Gastrocnemius medialis (tissue), 4 donors: ENCODE data around the gene RIC8A. TPM values are rescaled to one million over a fixed set of nuclear protein-coding genes. Genes with fewer than 3 reads are reported as not detected.

ENCODE experiments used
- ATAC-seq, 2 donors: fragments of 150-250 bp; one replicate each; pipeline ENCODE4 v1.9.1; 2016
- DNase-seq, 2 donors: peaks; one replicate each; pipeline ENCODE4 v3.0.0-alpha.2; 2019
- H3K27ac ChIP-seq, 4 donors: fragments of 200-600 bp; sonication (generic); 1 replicate in 1 of 4; 2 replicates in 3 of 4; pipeline ENCODE4 v1.5.1; 2016 to 2018; ENCODE audit warnings: mild to moderate bottlenecking in 2 of 4, moderate library complexity in 1 of 4
- H3K27me3 ChIP-seq, 3 donors: fragments of 200-600 bp; sonication (generic) in 2 of 3; 1 replicate in 1 of 3; 2 replicates in 2 of 3; pipeline versions ENCODE4 v1.5.1 to v1.6.0; 2016 to 2019; ENCODE audit warnings: mild to moderate bottlenecking in 1 of 3, moderate library complexity in 1 of 3
- H3K36me3 ChIP-seq, 2 donors: fragments of 200-600 bp; sonication (generic) in 1 of 2; one replicate each; pipeline ENCODE4 v1.5.1; 2017 to 2018
- H3K4me1 ChIP-seq, 2 donors: fragments of 200-600 bp; sonication (generic) in 1 of 2; one replicate each; pipeline ENCODE4 v1.5.1; 2016 to 2017; ENCODE audit warnings: mild to moderate bottlenecking in 2 of 2
- H3K4me3 ChIP-seq, 4 donors: fragments of 200-600 bp; sonication (generic) in 3 of 4; 1 replicate in 1 of 4; 2 replicates in 3 of 4; pipeline ENCODE4 v1.5.1; 2016 to 2019; ENCODE audit warnings: mild to moderate bottlenecking in 2 of 4
- H3K9me3 ChIP-seq, 3 donors: fragments of 200-600 bp; sonication (generic) in 2 of 3; 1 replicate in 1 of 3; 2 replicates in 2 of 3; pipeline ENCODE4 v1.5.1; 2016 to 2019
- CTCF ChIP-seq, 5 experiments: fragments of 450-650 bp in 3 of 5; fragments of 200-600 bp in 2 of 5; sonication (generic) in 2 of 5; IDR thresholded peaks in 4 of 5; conservative IDR thresholded peaks in 1 of 5; 1 replicate in 4 of 5; 2 replicates in 1 of 5; pipeline ENCODE4 v1.5.1; 2016 to 2019; ENCODE audit warnings: antibody characterized with exemption in 5 of 5, mild to moderate bottlenecking in 3 of 5, moderate library complexity in 3 of 5
- POLR2A ChIP-seq, 2 donors: fragments of 450-650 bp; IDR thresholded peaks; one replicate each; pipeline ENCODE4 v1.6.1; 2017; ENCODE audit warnings: antibody characterized with exemption in 2 of 2, mild to moderate bottlenecking in 2 of 2, moderate library complexity in 2 of 2
- in situ Hi-C, 4 donors: fragments of 200-750 bp; cut with MboI; loops; one replicate each; pipeline versions ENCODE4 v1.15.0 to v1.8.0; 2017; ENCODE audit warnings: low sequenced_read_pairs in 4 of 4
- intact Hi-C: fragments of 100-400 bp; cut with DNase I; formaldehyde crosslinking; loops from one replicate; pipeline ENCODE4 v1.15.1; 2023; ENCODE audit warnings: low total_unique reads
- total RNA-seq, 4 donors: library from RNA; depleted of rRNA; stranded (reverse); fragments of >200 nt; gene quantifications; one replicate each; pipeline versions ENCODE4 v1.1.0 to v1.2.3, GENCODE V29; 2016

The RIC8A gene
- total RNA-seq, 4 donors from 2014 or later: 35.6 to 68.5 (median 47.8) TPM

GRCh38 chr11:225734-226453 is 18.4 kb downstream of the RIC8A start:
- DNase-seq: no peak
- Histone ChIP-seq H3K27me3 (no peaks in the 10 kb centered on the region), H3K9me3 (no peaks in the 10 kb centered on the region), H3K4me3 (no peak overlapping the region), H3K27ac (no peak overlapping the region), H3K4me1 (peaks cover 6 to 9% of the 10 kb centered on the region in 2 donors), H3K36me3 (peaks cover 0 to 5% of the 10 kb centered on the region in 2 donors)
- ATAC-seq: no peak
- no peak for TF ChIP-seq POLR2A (IDR thresholded peaks at IDR 0.05)
- TF ChIP-seq CTCF (IDR thresholded peaks at IDR 0.05 in 4 of 5, conservative IDR thresholded peaks at IDR 0.05 in 1 of 5): no peak
- intact Hi-C loops: no loop called here
- in situ Hi-C loops: no loop called here

GRCh38 chr11:227824-228379 is 20.4 kb downstream of the RIC8A start:
- peaks cover 6 to 9% of the 10 kb centered on the region in 2 donors for H3K4me1 ChIP-seq
- H3K27ac ChIP-seq: no peak overlapping the region
- ATAC-seq (no peak), DNase-seq (no peak)
- H3K36me3 ChIP-seq: peaks cover 0 to 5% of the 10 kb centered on the region in 2 donors
- TF ChIP-seq POLR2A (IDR thresholded peaks at IDR 0.05): no peak
- TF ChIP-seq CTCF (IDR thresholded peaks at IDR 0.05 in 4 of 5, conservative IDR thresholded peaks at IDR 0.05 in 1 of 5): no peak
- H3K4me3 ChIP-seq: no peak overlapping the region
- no peaks in the 10 kb centered on the region for H3K9me3 ChIP-seq
- in situ Hi-C loops (no loop called here), intact Hi-C loops (no loop called here)
- H3K27me3 ChIP-seq: no peaks in the 10 kb centered on the region

- in situ Hi-C loops: no loop called here
- Histone ChIP-seq H3K27ac (no peak overlapping the region), H3K36me3 (peaks cover 0 to 5% of the 10 kb centered on the region in 2 donors), H3K27me3 (no peaks in the 10 kb centered on the region), H3K4me1 (peaks cover 7 to 10% of the 10 kb centered on the region in 2 donors), H3K4me3 (no peak overlapping the region), H3K9me3 (no peaks in the 10 kb centered on the region)
- no peak for TF ChIP-seq POLR2A (IDR thresholded peaks at IDR 0.05)
- no peak for TF ChIP-seq CTCF (IDR thresholded peaks at IDR 0.05 in 4 of 5, conservative IDR thresholded peaks at IDR 0.05 in 1 of 5)
- DNase-seq: no peak
- intact Hi-C loops: no loop called here
- ATAC-seq: no peak
Observed at GRCh38 chr11:230431-230830, 22.9 kb downstream of the RIC8A start.

- Histone ChIP-seq H3K27me3 (no peaks in the 10 kb centered on the region), H3K4me3 (no peak overlapping the region), H3K4me1 (peaks cover 15 to 16% of the 10 kb centered on the region in 2 donors), H3K36me3 (no peaks in the 10 kb centered on the region), H3K9me3 (no peaks in the 10 kb centered on the region), H3K27ac (no peak overlapping the region)
- intact Hi-C loops: no loop called here
- TF ChIP-seq CTCF (IDR thresholded peaks at IDR 0.05 in 4 of 5, conservative IDR thresholded peaks at IDR 0.05 in 1 of 5) (no peak), POLR2A (IDR thresholded peaks at IDR 0.05) (no peak)
- in situ Hi-C loops: no loop called here
- DNase-seq: no peak
- ATAC-seq: no peak
Observed at GRCh38 chr11:232783-233565, 25.5 kb downstream of the RIC8A start.
